ENCODE results near the gene FIG4.

- TF ChIP-seq, protein P1, sequence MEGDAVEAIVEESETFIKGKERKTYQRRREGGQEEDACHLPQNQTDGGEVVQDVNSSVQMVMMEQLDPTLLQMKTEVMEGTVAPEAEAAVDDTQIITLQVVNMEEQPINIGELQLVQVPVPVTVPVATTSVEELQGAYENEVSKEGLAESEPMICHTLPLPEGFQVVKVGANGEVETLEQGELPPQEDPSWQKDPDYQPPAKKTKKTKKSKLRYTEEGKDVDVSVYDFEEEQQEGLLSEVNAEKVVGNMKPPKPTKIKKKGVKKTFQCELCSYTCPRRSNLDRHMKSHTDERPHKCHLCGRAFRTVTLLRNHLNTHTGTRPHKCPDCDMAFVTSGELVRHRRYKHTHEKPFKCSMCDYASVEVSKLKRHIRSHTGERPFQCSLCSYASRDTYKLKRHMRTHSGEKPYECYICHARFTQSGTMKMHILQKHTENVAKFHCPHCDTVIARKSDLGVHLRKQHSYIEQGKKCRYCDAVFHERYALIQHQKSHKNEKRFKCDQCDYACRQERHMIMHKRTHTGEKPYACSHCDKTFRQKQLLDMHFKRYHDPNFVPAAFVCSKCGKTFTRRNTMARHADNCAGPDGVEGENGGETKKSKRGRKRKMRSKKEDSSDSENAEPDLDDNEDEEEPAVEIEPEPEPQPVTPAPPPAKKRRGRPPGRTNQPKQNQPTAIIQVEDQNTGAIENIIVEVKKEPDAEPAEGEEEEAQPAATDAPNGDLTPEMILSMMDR (IDR thresholded peaks at IDR 0.05), result no peak
- TF ChIP-seq POLR2A (IDR thresholded peaks at IDR 0.05), result no peak
Measured at GRCh38 chr6:109644131-109644530, 47.0 kb upstream of the FIG4 start.

Measured in gastroesophageal sphincter (tissue), 3 donors.